IPS-NIHi11 (cell line): ENCODE results near the gene TRIM37.
"Not testable (repeated sequence)": the region's sequence is repeated elsewhere in the genome, so short reads cannot be mapped to it uniquely, and the experiment has no call there.

ENCODE experiments used
- DNase-seq: peaks from one replicate; pipeline ENCODE4 v3.0.0; 2012; ENCODE audit warnings: mixed read lengths, low spot score

TRIM37 gene

GRCh38 chr17:58991718-58992331 lies 114.9 kb downstream of the TRIM37 start:
- DNase-seq = no peak

DNA sequence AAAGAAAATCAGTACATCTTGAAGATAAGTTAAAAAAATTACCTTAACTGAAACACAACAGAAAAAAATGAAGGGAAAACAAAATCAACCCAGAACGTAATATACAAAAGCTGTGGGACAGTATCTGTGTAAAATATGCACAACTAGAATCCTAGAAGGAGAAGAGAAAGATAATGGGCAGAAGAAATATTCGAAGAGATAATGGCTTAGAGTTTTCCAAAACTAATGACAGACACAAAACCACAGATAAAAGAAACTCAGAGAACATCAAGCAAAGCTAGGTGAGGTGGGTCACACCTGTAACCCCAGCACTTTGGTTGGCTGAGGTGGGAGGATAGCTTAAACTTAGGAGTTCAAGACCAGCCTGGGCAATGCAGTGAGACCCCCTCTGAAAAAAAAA lies 117.1 kb downstream of the TRIM37 start:
- no peak for DNase-seq

DNA sequence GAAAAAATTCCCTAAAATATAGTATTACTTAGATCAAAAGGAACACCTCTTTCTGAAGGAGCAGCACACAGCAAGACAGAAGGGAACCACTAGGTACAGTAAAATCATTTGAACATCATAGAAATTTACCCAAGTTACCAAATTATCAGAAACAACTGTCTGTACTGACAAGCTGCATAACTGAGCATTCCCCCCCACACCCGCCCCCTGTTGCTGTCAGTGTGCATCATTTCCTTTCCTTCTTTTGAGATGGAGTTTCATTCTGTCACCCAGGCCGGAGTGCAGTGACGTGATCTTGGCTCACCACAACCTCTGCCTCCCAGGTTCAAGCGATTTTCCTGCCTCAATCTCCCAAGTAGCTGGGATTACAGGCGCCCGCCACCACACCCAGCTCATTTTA lies 120.7 kb downstream of the TRIM37 start:
- no peak for DNase-seq

GRCh38 chr17:58985367-58985766 lies 121.3 kb downstream of the TRIM37 start:
- DNase-seq = no peak

DNA sequence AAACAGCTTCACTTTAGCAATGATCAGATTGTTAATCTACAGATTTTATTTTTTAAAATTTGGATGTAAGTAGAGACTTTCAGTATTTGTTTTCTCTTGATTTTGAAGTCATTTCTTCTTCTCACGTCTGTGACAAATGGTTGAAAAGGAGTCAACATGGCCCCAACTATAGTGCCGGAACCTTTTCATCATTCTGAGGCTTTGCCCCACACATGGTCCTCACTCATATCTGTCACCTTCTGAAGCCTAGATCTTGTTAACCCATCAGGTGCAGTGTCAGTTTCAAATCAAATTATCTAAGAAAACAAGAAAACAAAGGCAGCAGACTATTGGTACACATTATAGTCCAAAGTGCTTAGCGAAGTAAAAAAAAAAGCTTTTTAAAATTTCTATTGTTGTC lies 124.1 kb downstream of the TRIM37 start:
- DNase-seq = no peak

GRCh38 chr17:58980706-58981481 lies 125.8 kb downstream of the TRIM37 start:
- DNase-seq = no peak

- DNase-seq = no peak
Observed at GRCh38 chr17:58976541-58976940, 130.1 kb downstream of the TRIM37 start.

DNA sequence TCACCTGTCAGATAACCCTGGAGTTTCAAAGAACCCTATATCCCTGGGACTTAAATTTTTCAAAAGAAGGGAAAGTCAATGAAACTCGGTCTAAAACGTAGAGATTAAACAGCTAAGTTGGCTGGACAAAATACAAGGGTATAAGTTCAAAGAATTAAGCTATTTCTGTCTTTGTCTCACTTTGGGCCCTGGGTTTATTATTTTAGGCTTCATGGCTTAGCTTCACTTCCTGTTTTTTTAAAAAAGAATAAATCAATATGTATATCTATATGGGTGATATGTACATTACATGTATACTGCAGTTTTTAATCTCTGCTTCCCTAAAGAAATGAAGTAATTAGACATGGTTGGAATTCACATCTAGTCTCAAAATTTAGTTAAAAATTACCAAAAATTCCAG lies 132.3 kb downstream of the TRIM37 start:
- DNase-seq = no peak

- no peak for DNase-seq
Observed at GRCh38 chr17:58970609-58971450, 135.8 kb downstream of the TRIM37 start.

DNA sequence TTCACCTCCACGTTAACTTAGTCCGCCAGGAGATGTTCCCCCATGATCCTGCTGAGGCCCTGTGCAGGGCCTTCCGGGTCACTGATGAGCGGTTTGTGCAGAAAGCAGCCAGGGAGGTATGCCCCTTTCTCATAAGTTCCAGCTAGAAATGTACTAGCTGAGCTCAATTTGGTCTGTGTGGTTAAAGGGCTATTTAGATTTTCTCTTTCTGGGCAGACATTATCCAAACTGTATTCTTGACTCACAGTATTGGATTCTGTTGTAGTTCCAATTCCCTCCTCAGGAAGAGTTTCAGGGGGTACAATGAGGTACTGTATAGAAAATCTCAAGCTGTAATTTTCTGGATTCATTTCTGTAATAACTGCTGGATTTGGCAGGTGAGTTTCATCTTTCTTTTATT lies 137.1 kb downstream of the TRIM37 start:
- DNase-seq = no peak

GRCh38 chr17:58969156-58969555 lies 137.5 kb downstream of the TRIM37 start:
- no peak for DNase-seq

DNA sequence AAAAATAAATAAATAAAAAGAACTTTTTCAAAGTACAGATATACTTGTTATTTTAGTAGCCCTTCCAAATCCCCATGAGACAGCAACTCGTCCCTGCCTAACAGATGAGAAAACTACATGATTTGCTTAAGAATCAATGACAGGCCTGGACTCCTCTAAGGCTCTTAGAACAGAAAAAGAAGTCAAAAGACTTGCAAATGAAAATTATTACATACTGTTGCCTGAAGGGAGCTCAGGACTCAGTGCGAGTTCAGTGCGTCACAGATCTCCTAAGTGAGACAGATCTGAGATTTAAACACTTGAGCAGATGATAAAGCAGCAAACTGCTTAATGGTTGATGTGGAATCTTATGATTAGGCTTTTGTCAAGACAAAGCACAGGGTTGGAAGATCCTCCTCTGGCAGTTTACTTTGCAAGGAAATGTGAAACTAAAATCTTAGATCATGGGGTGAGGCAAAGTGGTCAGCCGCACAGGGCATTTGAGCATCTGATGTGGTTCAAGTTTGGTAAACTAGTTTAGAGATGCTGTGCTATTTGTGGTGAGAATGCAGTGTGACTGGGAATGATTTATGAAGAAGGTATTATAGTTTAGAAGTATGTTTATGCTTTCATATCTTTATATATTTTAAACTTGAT lies 138.1 kb downstream of the TRIM37 start:
- no peak for DNase-seq

- DNase-seq = no peak
Observed at GRCh38 chr17:58966208-58966607, 140.5 kb downstream of the TRIM37 start.

- DNase-seq = no peak
Observed at GRCh38 chr17:58965221-58965620, 141.5 kb downstream of the TRIM37 start.

DNA sequence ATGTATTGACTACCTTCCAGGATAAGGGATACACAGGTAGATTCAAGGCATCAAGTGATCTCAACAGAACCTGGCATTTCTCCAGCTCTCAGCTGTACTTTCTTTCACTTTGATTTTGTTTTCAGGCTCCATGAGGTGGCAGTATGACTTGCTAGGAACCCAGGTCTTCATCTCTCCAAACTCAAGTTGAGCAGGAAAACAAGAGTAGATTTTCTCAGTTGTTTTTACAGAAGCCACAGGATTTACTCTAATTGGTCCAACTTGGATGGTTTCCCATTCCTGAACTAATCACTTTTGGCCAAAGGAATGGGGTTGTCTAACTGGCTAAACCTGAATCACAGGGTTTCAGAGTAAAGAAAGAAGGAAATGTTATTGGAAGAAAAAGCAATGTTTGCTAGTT lies 146.6 kb downstream of the TRIM37 start:
- peak; percentile 55 for DNase-seq

DNA sequence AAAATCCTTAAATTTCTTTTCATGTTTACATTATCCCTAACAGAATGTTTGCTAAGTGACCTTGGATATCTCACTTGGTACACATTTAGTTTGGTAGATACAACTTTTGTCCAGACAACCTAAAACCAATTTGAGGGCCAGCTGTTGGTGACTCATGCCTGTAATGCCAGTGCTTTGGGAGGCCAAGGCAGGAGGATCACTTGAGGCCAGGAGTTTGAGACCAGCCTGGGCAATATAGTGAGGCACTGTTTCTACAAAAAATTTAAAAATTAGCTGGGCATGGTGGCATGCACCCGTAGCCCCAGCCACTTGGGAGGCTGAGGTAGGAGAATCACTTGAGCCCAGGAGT lies 149.0 kb downstream of the TRIM37 start:
- DNase-seq = not testable (repeated sequence)

DNA sequence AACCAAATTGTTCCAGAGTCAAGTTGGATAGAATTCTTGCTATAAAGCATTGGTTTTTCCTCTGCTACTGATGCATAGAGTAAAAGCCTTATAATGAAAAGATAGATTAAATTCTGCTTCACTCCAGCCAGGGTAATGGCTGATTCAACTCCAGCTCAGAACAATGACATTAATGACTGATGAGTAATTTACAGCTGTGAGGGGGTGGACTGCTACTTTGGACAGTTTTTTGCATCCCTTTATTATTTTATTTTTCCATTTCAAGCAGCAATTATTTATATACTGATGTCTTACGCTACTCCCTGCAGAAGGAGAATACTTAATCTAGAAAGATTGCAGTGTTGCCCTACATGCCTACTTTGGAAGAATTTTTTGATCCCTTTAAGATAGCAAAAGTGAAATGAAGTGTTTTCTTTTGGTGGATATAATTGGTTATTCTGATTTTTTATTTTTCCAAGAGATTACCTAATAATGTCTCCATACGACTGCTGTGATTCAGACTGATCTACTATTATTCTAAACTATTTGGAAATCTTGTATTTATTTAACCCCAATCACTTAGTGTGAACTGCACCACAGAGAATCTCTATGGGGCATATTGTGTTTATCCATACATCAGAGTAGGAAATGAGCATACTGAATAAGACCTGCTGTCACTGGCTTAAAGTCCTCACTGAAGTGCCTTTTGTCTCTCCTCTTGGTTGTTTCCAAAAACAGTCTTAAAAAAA lies 149.5 kb downstream of the TRIM37 start:
- DNase-seq = no peak

DNA sequence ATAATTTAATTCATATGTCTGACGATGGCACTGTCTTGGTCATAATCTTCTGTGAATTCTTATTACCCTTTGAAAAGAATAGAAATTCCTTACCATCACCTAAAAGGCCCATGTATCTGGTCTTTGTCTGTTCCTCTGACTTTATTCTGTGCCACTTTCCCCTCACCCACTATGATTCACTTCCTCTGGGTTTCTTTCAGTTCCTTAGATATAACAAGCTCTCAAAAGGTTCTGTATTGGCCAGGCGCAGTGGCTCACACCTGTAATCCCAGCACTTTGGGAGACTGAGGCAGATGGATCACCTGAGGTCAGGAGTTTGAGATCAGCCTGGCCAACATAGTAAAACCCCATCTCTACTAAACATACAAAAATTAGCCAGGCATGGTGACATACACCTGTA lies 152.3 kb downstream of the TRIM37 start:
- not testable (repeated sequence) for DNase-seq

DNA sequence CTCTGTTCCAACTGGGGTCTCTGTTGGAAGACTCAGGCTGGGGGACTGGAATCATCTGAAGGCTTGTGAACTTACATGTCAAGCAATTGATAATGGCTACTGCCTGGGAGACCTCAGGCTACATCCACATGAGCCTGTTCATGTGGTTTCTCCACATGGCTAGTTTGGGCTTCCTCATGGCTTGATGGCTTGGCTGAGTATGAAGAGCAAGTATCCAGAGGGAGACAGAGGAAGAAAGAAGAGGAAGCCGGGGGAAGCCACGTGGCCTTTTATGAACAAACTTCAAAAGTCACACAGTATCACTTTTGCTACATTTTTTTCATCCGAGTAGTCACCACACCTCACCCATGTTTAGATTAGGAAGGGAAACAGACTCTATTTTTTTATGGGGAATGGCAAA lies 158.9 kb downstream of the TRIM37 start:
- no peak for DNase-seq

GRCh38 chr17:58947411-58947810 lies 159.3 kb downstream of the TRIM37 start:
- DNase-seq = no peak

GRCh38 chr17:58944166-58944565 lies 162.5 kb downstream of the TRIM37 start:
- DNase-seq = no peak

- no peak for DNase-seq
Observed at GRCh38 chr17:58936295-58936694, 170.4 kb downstream of the TRIM37 start.
